K562 treated with DMSO at 1 percent for 4 hours (cell line): Measurements from ENCODE around the gene DPPA5. TPM values are rescaled to one million over a fixed set of nuclear protein-coding genes. Genes with fewer than 3 reads are reported as not detected.

ENCODE experiments used
- total RNA-seq: library from RNA; unstranded; fragments of 300-600 nt; gene quantifications from 2 replicates; pipeline ENCODE4 v1.2.3, GENCODE V29; 2022; ENCODE audit not compliant: insufficient read depth

Gene DPPA5
- not detected in 2 replicates for total RNA-seq

DNA sequence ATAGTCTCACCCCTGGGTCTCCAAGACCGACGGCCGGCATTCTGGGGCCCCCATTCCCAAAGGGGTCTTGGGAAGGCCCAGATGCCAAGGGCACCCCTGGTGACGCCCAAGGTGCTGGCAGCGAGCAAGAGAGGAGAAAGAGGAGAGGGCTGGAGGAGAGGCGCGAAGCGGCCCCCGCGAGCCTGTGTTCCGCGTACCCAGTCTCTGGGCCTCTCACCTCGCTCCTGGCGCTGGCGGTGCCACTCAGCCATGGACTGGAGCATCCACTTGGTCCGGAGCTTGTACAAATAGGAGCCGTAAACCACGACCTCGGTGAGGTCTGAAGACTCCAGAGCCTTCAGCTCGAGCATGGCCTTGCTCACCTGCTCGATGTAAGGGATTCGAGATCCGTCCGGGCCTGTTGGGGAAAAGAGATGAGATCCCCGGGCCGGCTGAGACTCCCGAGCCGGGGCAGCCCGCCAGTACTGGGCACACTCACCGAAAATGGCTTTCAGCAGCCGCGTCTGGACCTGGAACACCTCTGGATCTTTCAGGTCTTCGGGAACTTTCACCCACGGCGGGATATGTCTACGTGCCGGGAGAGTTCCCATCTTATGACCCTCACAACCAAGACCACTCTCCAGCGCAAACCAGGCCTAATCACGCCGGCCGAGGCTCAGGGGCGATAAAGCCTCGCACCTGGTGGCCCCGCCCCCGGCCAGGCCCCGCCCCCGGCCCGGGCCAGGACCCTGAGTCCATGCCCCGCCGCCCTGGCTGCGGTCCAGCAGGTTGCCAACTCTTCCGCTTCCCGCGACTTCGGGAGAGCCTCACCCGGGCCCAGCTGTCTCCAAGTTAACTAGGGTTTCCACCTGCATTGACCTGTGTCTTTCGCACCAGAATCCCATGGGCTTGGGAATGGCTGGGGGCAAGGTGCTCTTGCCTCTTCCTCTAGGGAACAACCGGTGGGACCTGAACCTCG, at the start of gene DPPA5:
Gene DPPA5 (minus strand): TSS at position 641 of the 958 bp plus-strand sequence. CDS start 51 bp downstream, at position 590.

DNA sequence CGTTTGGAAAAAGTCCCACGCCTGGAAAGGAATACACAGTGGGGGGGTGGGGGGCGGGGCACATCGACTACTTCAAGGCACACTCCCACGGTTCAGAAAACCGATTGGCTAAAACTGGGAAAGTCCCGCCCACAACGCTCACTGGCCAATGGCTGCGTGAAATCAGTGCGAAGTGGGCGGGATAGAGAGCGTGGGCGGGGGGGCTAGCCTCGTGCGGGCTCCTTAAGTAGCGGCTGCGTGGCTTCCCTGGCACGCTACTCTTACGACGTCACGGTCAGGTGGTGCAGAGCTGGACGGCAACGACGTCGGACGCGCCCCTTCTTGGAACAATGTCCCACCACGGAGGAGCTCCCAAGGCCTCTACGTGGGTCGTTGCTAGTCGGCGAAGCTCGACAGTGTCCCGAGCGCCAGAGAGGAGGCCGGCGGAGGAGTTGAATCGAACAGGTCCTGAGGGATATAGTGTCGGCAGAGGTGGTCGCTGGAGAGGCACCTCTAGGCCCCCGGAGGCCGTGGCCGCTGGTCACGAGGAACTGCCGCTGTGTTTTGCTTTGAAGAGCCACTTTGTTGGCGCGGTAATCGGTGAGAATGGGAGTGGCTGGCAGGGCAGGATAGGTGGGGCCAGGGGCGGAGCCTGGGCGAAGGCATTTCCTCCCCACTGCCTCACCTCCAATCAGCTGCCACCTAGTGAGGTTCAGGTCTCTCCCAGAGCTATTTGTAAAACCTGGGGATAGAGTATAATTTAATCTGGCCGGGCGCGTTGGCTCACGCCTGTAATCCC, 40.7 kb upstream of the DPPA5 start, which contains the start of gene DDX43:
Gene DDX43 (plus strand): TSS at position 252 of the 778 bp plus-strand sequence. CDS start 78 bp downstream, at position 330.

DNA sequence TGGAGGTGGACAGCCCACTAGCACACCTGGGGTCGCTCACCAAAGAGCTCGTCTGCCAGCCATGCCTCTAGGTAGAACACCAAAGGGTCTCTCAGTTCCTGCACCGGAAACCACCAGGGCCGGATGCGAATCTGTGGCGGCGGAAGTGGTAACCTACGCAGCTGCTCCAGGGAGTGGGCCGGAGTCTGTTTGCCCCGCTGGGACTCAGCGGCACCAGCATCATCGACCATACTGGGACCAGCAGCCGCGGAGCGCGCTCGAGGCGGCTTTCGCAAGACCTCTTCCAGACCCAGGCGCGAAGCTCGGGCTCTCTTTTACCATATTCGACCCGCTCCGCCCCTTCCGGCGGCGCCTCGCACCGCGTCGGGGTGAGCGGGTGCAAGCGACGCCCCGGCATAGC, 15.5 kb upstream of the DPPA5 start, which contains the start of gene OOEP:
Gene OOEP (minus strand): TSS at position 335 of the 400 bp plus-strand sequence. CDS start 105 bp downstream, at position 230.

DNA sequence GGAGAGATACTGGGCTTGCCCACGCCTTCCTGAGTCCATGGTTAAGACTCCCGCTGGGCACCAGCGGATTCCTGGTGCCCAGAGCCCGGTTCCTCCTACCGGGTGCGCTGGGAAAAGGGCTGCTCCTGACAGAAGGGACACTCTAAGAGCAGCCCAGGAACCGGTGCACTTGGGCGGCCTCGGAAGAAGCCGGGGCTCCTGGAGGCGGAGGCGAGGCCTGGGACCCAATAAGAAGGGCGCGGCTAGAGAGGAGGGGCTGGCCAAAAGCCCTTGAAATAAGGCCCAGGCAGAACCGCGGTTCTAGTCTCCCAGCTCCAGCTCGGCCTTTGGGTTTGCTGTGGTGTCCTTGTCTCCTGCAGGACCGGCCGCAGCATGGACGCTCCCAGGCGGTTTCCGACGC, 8.3 kb upstream of the DPPA5 start, which contains the start of gene KHDC3L:
Gene KHDC3L (plus strand): TSS at position 301 of the 400 bp plus-strand sequence. CDS start 72 bp downstream, at position 373.

Other genes starting within 250 kb of the DPPA5 start
- gene KHDC1L, start 128.8 kb downstream of the DPPA5 start, total RNA-seq, result not detected in 2 replicates
- gene KHDC1, start 91.1 kb downstream of the DPPA5 start, total RNA-seq, result 12.5 and 18.9 TPM in 2 replicates
- not detected in 2 replicates for gene KHDC3L, start 8.4 kb upstream of the DPPA5 start, total RNA-seq
- not detected in 2 replicates for gene OOEP, start 15.6 kb upstream of the DPPA5 start, total RNA-seq
- gene DDX43, start 40.6 kb upstream of the DPPA5 start, total RNA-seq, result 0.67 TPM in 1 of 2 replicates, not detected in the other
- gene CGAS, start 98.0 kb upstream of the DPPA5 start, total RNA-seq, result not detected in 2 replicates
- gene MTO1, start 107.5 kb upstream of the DPPA5 start, total RNA-seq, result 27.6 and 29.3 TPM in 2 replicates
- 20,128 and 20,812 TPM in 2 replicates for gene EEF1A1, start 166.8 kb upstream of the DPPA5 start, total RNA-seq